HFFc6 (cell line): ENCODE measurements around the gene TMEM40. TPM values are rescaled to one million over a fixed set of nuclear protein-coding genes. Genes with fewer than 3 reads are reported as not detected.

ENCODE experiments used
- DNase-seq: peaks from one replicate; pipeline ENCODE4 v3.0.0-alpha.2; 2018
- H3K27ac Mint-ChIP-seq: 2 replicates; pipeline ENCODE4 v1.8.0; 2020; ENCODE audit warnings: mild to moderate bottlenecking, mixed read lengths
- H3K27me3 Mint-ChIP-seq: 2 replicates; pipeline ENCODE4 v1.8.0; 2021; ENCODE audit warnings: mild to moderate bottlenecking, moderate library complexity, mixed read lengths; ENCODE audit not compliant: insufficient read depth
- H3K36me3 Mint-ChIP-seq: 2 replicates; pipeline ENCODE4 v1.8.0; 2021; ENCODE audit warnings: low read depth, mixed read lengths
- H3K4me1 Mint-ChIP-seq: 2 replicates; pipeline ENCODE4 v1.8.0; 2020; ENCODE audit warnings: low read depth, mixed read lengths
- H3K4me3 Mint-ChIP-seq: 2 replicates; pipeline ENCODE4 v1.8.0; 2020; ENCODE audit warnings: mild to moderate bottlenecking, moderate library complexity, mixed read lengths
- H3K9me3 Mint-ChIP-seq: 2 replicates; pipeline ENCODE4 v1.8.0; 2020; ENCODE audit warnings: mild to moderate bottlenecking, mixed read lengths
- CTCF ChIP-seq: fragments of 200-600 bp; sonication (generic); IDR thresholded peaks from 2 replicates; pipeline ENCODE4 v1.5.0; 2021; ENCODE audit warnings: antibody characterized with exemption, mild to moderate bottlenecking
- total RNA-seq, 6 experiments: library from RNA; stranded (reverse); fragmentation: NEBNext Ultra II Directional; extraction: Animal tissue kit (Norgen Biotek cat#: 25700); gene quantifications; 2 replicates in 1 of 6; 3 replicates in 5 of 6; pipeline ENCODE4 v1.2.3, GENCODE V29; 2021

The TMEM40 gene
- total RNA-seq, 6 experiments from 2014 or later: 0.32 to 0.40 (median 0.36) TPM; not detected in 3

- H3K36me3 Mint-ChIP-seq: no peaks in the 10 kb centered on the region
Measured at GRCh38 chr3:12716605-12717151, 42.4 kb downstream of the TMEM40 start.

GRCh38 chr3:12714278-12714677 is 44.8 kb downstream of the TMEM40 start:
- no peaks in the 10 kb centered on the region for H3K9me3 Mint-ChIP-seq
- no peak overlapping the region for H3K4me3 Mint-ChIP-seq
- H3K4me1 Mint-ChIP-seq: peaks cover 17% of the 10 kb centered on the region
- no peak overlapping the region for H3K27ac Mint-ChIP-seq
- no peaks in the 10 kb centered on the region for H3K27me3 Mint-ChIP-seq
- H3K36me3 Mint-ChIP-seq: no peaks in the 10 kb centered on the region
- DNase-seq: no peak
- TF ChIP-seq CTCF: no peak

More at GRCh38 chr3:12716605-12717151, 42.4 kb downstream of the TMEM40 start:
- Mint-ChIP-seq H3K27ac (no peak overlapping the region), H3K27me3 (peaks cover 2% of the 10 kb centered on the region), H3K4me1 (peaks cover 21% of the 10 kb centered on the region), H3K4me3 (peak overlapping the region; percentile 39; the same call in 1 of the 2 replicates), H3K9me3 (no peaks in the 10 kb centered on the region)
- no peak for DNase-seq
- TF ChIP-seq CTCF: no peak

GRCh38 chr3:12710062-12710461 is 49.0 kb downstream of the TMEM40 start:
- no peak overlapping the region for H3K27ac Mint-ChIP-seq
- H3K4me1 Mint-ChIP-seq: peaks cover 40% of the 10 kb centered on the region
- peaks cover 7% of the 10 kb centered on the region for H3K27me3 Mint-ChIP-seq
- no peak for DNase-seq
- no peaks in the 10 kb centered on the region for H3K9me3 Mint-ChIP-seq
- no peaks in the 10 kb centered on the region for H3K36me3 Mint-ChIP-seq
- H3K4me3 Mint-ChIP-seq: no peak overlapping the region
- TF ChIP-seq CTCF: no peak

GRCh38 chr3:12709334-12709733 is 49.7 kb downstream of the TMEM40 start:
- Mint-ChIP-seq H3K4me1 (peaks cover 40% of the 10 kb centered on the region), H3K4me3 (no peak overlapping the region), H3K27me3 (peaks cover 7% of the 10 kb centered on the region), H3K27ac (no peak overlapping the region), H3K36me3 (no peaks in the 10 kb centered on the region), H3K9me3 (no peaks in the 10 kb centered on the region)
- no peak for DNase-seq
- TF ChIP-seq CTCF: no peak

- Mint-ChIP-seq H3K9me3 (no peaks in the 10 kb centered on the region), H3K36me3 (no peaks in the 10 kb centered on the region), H3K27ac (no peak overlapping the region; the same call in 1 of the 2 replicates), H3K4me1 (peaks cover 46% of the 10 kb centered on the region), H3K27me3 (peaks cover 7% of the 10 kb centered on the region), H3K4me3 (no peak overlapping the region)
- TF ChIP-seq CTCF: peak; percentile 65
- peak; percentile 94 for DNase-seq
Measured at GRCh38 chr3:12708584-12709192, 50.4 kb downstream of the TMEM40 start.
